Hematopoietic multipotent progenitor cell treated with erythropoietin and hydrocortisone succinate and interleukin-3 and kit ligand, for 17 days (in vitro differentiated cells): Measurements from ENCODE around the gene DHFR2.
"Not testable (repeated sequence)": the region's sequence is repeated elsewhere in the genome, so short reads cannot be mapped to it uniquely, and the experiment has no call there.

ENCODE experiments used
- DNase-seq: peaks from one replicate; pipeline ENCODE4 v3.0.0-alpha.2; 2015; ENCODE audit warnings: low spot score

DHFR2 gene

DNA sequence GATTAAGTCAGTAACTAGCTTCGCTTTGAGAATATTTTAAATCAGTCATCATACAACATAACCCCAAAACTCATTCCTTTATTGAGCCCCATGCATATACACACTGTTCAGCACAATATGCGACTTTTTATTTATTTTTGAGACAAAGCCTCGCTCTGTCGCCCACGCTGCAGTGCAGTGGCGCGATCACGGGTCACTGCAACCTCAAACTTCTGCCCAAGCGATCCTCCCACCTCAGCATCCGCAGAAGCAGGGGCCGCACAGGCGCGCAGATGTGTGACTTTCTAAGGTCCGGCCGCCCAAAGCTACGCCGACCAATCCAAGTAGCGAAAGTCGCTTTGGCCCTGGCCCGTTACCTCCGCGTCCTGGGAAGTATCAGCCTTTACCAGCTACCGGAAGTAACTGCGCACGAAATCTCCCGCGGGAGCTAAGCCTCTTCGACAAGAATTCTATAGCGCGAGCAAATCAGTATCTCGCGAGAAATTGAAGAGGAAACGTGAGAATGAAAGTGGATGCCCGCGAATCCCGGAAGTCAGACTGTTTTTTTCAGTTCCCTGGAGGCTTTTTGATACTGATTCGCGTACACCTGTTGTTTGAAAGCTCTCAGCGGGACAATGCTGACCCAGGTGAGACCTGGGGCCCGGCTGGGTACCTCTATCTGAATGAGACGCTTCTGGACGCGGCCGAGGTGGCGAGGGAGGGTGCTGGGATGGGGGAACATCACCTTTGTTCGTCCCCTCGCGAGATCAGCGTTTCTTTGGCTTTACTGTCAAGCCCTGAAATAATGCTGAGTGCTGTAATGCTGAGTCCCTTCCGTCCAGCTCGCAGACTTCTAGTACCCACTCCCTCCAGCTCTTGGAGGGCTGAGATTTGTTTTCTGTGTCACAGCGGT, at the start of gene DHFR2, which contains the start of gene NSUN3:
Gene DHFR2 (minus strand): TSS at position 404 of the 892 bp plus-strand sequence. CDS start 1,405 bp downstream, outside the sequence.
Gene NSUN3 (plus strand): TSS at position 549 of the 892 bp plus-strand sequence. CDS start 66 bp downstream, at position 615.
- peak; percentile 92 for DNase-seq

DNA sequence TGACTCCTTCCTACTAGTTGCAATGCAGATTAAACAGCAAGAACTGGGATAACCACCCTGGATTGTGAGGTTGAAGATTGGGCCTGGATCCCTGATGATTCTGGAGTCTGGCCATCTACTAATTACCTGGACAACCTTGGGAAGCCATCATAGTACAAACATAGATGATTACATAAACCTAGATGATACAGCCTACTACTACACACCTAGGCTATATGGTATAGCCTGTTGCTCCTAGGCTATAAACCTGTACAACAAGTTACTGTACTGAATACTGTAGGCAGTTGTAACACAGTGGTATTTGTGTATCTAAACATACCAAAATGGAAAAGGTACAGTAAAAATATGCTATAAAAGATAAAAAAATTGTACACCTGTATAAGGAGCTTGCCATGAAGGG, 48.1 kb upstream of the DHFR2 start:
- no peak for DNase-seq

DNA sequence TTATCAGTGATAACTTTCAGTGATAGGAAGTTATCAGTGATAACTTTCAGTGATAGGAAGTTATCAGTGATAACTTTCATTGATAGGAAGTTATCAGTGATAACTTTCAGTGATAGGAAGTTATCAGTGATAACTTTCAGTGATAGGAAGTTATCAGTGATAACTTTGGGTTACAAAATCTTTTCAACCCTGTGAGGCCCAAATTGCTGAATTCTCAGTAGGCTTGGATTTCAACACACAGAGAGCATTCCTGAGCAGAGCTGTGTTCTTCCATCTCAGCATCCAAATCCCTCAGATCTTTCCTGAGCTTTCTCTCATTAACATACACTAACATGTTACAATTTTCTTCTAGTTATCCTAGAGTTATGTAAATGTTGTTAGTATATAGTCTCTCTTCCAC, 47.5 kb upstream of the DHFR2 start:
- not testable (repeated sequence) for DNase-seq

DNA sequence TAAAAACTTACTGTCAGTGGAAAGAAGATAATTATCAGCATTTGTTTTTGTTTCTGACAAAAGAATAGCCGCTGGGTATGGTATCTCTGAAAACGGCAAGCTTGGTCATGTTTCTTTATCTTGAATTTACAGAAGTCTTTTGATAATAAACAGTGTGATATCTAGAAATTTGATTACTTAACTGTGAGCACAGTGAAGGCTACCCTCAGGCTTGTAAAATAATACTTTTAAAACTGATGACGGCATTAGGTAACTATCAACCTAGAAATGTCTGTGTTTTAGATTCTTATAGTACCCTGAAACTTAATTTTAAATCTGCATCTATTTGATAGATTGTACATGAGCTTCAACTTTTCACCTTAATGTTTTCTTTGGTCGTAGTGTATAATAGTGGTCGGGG, 43.6 kb upstream of the DHFR2 start:
- DNase-seq: no peak

DNA sequence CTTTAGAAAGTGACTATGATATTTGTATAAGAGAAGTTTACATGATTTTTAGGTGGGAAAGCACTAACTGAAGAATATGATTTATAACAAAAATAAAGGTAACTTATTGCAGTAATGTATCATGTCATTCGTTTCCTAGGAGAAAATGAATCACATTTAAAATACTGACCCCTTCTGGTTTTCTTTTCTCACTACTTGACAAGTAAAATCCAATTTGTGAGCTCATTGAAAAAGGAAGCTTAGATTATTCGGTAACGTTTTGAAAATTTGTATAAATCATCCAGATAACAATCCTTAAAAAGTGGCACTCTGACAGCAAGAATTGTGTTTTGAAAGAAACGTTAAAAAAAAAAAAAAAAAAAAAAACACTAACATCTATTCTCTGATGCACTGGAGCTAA, 39.1 kb upstream of the DHFR2 start:
- peak; percentile 15 for DNase-seq

DNA sequence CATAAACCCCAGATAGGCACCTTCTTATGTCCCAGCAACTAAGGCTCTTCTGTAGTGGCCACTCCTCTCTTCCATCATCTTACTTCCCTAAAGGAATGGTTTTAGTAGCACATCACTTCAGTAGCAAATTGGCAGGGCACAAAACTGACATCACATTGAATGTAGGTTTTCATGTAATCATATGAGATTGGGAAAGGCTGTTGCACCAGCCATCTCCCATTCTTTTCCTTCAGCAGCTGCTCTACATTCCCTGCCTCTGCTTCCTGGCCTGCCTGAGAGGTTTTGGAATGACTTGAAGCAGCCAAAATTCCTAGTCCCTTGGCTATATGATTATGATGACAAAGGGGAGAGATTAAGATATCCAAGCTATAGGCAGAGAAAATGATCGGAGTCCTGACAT, 36.6 kb upstream of the DHFR2 start:
- no peak for DNase-seq

DNA sequence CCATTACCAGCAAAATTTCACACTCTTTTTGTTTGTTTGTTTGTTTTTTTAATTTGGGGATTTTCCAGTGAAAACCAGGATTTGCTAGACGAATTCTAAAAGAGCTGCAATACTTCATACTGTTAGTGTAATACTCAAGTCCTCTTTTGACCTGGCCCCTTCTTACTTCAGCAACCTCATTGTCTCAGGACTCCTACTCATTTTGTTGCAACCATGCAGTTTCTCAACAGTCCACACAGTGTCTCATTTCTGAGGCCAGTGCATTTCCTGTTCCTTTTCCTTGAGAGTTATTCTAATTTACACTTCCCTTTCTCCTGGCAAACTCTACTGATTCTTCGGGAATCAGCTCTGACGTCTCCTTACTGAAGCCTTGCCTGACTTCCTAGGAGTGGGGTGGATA, 35.7 kb upstream of the DHFR2 start:
- no peak for DNase-seq

DNA sequence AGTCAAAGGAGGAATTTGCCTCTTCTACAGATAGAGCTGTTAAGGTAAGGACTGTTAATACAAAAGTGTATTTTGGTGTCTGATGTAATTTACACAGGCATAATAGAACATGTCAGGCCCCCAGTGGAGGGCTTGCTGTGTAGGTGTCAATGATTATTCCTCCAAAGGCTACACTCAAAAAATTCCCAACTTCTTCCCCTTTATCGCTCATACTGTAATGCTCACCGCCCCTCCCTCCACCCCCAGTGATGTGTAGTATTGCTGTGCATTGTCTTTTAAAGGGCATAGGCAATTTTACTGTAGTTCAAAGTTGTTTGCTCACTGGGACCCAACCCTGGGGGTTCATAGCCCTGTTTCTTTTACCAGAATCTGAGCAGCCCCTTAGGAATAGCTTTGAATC, 32.4 kb upstream of the DHFR2 start:
- no peak for DNase-seq

DNA sequence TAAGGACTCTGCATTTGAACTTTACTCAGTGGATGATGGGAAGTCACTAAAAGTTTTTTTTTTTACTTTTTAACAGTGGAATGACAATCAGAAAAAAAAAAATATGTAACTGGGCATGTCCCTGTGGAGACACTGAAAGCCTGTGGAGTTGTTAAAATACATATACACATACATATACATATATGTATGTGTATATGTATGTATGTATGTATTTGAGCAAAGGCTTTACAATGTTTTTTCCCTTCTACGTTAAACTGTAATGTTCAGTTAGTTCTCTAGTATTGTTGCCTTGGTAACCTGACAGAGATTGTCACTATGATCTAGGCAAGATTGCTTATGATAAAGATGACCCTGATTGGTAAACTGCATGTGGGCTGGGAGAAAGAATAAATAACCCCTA, 30.4 kb upstream of the DHFR2 start:
- no peak for DNase-seq

DNA sequence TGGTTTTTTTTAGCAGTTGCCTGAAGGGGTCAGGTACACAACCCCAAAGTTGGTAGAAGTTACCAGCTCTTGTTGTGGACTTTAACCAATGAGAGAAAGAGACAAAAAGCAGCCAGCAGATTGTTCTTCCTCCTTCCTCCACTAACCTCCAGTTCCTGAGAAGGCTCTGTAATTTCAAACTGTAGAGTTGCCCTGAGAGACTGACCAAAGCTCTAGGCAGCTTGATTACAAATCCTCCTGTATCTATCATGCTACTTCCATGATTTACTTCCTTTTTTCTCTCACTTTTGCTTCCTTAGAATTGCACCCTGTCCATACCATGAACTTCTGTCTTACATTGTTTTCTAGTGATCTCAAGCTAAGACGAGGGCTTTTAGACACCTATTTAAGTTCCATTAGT, 29.4 kb upstream of the DHFR2 start:
- no peak for DNase-seq

DNA sequence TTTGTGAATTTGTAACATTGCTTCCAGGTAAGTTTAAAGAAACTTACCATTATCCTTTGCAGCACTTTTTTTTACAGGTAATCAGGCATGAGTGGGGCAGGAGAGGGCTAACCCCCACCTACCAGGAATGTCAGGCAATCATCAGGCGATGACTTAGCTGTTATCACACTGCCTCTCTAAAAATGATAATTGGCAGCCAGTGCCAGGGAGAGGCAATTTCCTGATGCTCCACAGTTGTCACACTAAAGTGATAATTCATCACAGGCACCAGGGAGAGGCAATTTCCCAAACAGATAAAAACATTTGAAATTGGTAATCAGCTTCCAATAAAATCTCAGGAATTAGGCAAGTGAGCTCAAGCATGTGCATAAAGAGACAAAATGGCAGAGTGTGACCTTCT, 26.4 kb upstream of the DHFR2 start:
- no peak for DNase-seq

DNA sequence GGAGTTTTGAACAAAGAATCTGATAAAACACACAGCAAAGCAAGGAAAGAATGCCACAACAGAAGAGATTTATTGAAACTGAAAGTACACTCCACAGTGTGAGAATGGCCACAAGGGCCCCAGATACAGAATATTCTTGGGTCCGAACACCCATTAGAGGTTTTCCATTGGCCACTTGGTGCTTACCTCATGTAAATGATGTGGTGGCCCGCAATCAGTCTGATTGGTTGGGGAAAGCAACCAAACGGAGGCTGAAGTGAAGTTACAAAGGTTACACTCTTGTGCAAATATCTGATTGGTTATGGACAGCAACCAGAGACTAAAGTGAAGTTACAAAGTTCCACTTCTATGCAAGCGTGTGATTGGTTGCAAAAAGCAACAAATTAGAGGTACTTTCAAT, 20.5 kb upstream of the DHFR2 start:
- no peak for DNase-seq

DNA sequence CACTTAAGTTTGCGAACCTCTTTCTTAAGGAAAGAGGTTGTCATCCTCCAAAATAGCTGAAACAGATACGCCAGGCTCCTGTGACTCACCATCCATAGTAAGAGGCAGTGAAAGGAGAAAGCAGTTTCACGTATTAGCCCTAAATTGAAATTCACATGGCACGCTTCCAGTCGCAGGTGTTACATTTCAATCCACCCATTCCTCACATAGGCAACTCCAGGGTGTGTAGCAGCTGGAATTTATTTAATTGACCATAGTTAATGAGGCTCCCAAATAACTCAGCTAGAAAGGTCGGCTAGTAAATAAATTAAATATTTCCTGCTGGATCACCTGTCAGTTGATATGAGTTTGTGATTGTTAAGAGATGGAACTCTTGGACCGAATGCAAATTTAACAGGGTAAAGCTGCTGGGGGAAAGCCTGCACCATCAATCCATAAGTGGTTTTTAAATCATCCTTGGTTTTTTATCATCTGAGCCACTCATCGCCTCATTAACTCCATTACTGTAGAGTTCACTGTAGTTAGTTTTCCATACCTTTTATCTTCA, 19.7 kb upstream of the DHFR2 start:
- DNase-seq: no peak

DNA sequence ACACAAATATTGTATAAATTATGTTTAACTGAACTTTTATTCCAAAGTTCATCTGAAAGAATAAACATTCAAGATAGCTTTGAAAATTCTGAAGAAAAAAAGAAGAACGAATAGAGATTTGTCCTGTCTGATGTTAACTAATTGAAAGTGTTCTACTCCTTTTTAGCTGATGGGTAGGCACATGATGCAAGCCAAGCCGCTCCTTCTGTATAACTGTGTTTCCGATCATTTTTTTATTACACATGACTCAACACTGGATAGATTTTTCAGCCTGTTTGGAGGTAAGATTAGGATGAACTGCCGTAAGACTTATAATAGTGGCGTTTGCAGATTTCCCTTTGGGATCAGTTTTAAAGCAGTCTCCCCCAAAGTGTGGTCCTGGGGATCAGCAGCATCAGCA, 19.2 kb upstream of the DHFR2 start:
- DNase-seq: no peak

DNA sequence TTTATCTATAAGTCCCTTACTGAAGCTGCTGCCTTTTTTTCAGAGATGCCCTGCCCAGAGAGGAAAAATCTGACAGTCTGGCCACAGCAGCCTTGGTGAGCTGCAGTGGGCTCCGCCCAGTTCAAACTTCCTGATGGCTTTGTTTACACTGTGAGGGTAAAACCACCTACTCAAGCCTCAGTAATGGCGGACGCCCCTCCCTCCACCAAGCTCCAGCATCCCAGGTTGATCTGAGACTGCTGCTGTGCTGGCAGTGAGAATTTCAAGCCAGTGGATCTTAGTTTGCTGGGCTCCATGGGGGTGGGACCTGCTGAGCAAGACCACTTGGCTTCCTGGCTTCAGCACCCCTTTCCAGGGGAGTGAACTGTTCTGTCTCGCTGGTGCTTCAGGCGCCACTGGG, 17.8 kb upstream of the DHFR2 start:
- not testable (repeated sequence) for DNase-seq

DNA sequence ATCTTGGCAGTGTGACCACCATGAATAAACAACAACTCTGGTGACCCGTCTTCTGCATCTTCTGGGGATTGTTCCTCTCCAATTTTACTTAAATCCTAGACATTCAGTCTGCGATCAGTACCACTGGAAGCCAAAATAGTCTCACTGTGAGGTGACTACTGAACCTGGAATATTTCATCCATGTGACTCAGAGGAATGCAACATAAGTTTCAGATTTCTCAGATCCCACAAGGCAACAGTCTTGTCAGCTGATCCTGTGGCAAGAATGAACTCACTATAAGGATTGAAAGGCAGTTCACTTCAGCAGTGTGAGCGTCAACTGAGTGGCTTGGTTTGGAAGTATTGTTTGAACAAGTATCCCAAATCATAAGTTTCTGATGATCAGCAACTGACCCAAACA, 13.3 kb upstream of the DHFR2 start:
- DNase-seq: no peak

DNA sequence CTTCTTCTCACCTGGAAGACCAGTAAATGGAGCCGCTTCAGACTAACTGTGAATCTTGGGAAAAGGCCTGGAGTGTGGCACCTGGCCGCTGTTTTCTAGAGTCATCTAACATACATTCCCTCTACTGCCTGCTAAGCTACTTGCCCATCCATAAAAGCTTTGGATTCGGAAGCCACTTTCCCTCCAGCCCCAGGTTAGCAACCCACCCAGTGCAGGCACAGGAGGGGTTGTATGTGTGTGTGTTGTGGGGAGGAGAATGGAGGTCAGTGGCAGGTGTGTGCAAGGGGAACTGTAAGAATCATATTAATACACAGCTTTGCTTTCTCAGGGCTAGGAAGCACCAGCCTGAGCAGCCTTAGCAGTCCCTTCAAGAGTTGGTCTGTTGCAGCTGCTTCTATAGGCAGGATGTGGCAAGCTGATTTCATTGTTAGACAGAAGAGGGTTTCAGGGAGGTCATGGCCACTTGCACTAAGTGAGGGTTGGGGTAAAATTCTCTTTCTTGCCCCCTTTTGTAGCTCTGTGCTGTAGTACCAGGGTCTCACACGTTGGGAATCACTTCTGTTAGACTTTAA, 9.1 kb upstream of the DHFR2 start:
- DNase-seq: no peak

DNA sequence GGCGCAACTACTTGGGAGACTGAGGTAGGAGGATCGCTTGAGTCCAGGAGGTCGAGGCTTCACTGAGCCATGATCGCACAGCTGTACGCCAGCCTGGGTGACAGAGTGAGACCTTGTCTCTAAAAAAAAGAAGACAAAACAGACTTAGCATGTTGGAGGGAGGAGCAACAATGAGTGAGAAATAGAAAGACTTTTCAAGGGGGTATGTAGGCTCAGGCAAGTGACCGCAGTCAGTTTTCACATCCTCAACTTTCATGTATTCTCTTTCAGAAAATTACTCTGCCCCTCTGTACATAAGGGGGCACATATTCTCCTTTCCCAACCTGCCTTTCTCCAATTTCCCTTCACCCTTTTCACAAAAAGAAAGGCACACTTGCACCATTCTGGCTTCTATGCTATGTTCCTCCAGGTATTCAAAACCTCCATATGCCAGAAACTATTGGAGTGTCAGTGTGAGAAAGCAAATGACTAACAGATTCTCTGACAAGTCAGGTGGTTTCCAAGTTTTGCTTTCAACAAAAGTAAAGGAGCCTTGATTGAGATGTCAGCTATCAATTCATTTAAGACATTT, 7.7 kb upstream of the DHFR2 start:
- DNase-seq: no peak

DNA sequence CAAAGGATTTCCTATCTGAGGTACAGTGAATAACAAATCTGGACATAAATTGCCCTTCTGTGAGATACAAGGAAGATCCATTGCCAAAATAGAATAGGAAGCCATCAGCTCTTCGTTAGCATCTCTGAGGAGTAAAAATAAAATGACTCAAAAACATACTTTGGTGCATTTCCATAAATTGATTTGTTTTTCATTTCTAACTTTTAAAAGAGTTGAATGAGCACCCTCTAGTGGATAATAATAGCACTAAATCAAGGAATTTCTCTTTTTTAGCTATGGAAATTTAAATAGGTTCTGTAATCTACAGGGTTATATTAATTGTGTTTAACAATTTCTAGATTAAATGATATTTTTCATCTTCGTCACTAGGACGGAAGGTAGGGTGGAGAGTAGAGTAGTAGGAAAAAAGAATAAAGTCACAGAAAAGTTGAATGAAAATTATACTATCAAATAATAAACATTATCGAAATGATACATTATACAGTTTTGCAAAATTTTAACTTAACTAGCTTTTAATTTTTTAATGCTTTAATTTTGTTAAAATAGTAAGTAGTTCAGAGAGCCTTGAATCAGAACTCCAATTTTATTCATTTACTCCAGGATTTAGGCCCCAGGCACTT, 6.6 kb upstream of the DHFR2 start:
- peak; percentile 68 for DNase-seq

DNA sequence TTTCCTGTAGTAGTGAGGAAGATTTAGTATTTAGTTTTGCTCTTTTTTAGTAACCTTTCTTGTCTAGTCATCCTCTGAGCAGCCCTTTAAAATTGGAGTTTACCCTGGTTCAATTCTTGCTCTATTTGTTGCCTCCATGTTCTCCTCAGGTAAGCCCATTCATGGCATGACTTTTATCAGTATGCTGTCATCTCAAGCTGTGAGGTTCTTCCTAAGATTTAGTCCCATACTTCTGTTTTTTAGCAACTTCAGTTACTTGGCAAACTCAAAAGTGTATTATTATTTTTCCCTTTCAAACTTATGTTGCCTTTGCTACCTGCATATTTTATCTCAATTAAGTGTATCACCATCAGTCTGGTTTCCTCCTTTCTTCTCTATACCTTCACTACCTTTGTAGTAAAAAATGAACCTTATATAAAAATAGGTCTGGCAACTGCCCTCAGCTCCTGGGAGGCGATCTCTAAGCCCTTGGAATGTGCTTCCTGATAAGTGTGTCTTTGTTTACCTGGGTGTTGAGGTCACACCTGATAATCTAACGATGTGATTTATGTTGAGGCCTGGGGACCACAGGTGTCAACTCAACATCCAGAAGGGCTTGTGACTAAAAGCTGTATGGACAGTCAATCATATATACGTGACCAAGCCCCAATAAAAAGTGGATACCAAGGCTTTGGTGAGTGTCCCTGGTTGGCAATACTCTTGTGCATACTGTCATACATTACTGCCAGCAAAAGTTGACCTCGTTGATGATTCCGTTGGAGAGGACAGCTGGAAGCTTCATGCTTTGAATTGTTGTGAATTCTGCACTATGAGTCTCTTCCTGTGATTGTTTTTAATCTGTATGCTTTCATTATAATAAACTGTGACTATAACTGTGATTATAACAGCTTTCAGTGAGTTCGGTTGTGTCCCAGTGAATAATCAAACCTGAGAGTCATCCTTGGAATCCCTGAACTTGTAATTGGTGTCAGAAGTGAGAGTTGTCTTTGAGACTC, 4.1 kb upstream of the DHFR2 start:
- DNase-seq: peak; percentile 51

DNA sequence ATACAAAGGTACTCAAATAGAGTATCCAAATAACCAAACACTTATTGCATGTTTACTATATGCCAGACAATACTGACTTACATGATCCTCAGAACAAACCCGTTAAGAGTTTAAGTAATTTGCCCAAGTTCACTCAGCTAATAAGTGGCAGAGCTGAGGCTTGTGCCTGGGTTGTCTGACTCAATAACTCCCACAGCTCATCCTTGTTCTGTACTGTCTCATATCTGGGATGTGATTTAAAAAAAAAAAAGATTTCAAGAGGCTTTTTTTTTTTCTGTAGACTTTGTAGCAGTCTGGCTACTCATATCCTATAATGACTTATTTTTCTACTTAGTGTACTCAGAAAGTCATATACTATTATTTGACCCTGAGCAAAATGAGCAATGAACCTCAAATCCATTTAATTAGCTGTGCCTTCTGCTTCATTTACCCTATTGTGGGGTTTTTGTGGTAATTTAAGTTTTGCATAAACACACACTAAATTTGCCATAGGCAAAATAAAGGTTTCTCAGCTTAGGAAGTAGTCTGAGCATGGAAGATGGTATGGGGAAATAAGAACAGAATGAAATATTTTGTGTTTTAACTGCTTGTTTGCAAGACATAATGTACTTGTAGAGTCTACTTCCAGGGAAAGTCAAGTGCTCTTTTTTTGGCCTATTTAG, 3.2 kb upstream of the DHFR2 start:
- DNase-seq: peak; percentile 53
